K562 (cell line): ENCODE results near the gene SERPING1. TPM values are rescaled to one million over a fixed set of nuclear protein-coding genes. Genes with fewer than 3 reads are reported as not detected.

ENCODE experiments used
- ATAC-seq: fragments of 200-7000 bp; cut with Tn5 transposase; 3 replicates; pipeline ENCODE4 v1.9.1; 2020; ENCODE audit warnings: moderate library complexity
- BruUV-seq: library from RNA; stranded (reverse); fragments of 400-500 nt; replicated peaks from 2 replicates; lab custom pipeline; 2021; lab: Mats Ljungman, UMichigan
- CTCF ChIA-PET: fragments of 300-600 bp; formaldehyde crosslinking; extraction: SDS; loops from one replicate; lab custom pipeline; 2021; ENCODE audit warnings: low intra/inter-chr PET ratio; lab: Yijun Ruan, JAX
- POLR2A ChIA-PET: fragments of 300-600, 350-650 bp; sonication (Branson Sonifier 250); formaldehyde crosslinking; extraction: SDS; loops from one replicate; lab custom pipeline; 2021; ENCODE audit warnings: antibody characterized with exemption, inconsistent platforms; lab: Yijun Ruan, JAX
- DNase-seq, 4 experiments: peaks; one replicate each; pipeline versions ENCODE4 v3.0.0 to v3.0.0-alpha.2; 2011 to 2018; ENCODE audit warnings: low spot score in 3 of 4, mixed read lengths in 3 of 4; ENCODE audit errors: extremely low read depth in 1 of 4
- FAIRE-seq: peaks from 2 replicates; lab custom pipeline; 2011; peaks lifted over from hg19 to GRCh38; lab: Jason Lieb, UNC
- H2AFZ ChIP-seq: 2 replicates; pipeline ENCODE4 v1.6.0; 2011; ENCODE audit warnings: low read depth, low read length, control low read depth, inconsistent platforms
- H3K27ac ChIP-seq: fragments of 200-600 bp; 3 replicates; pipeline ENCODE4 v1.8.0; 2011; ENCODE audit warnings: low read depth, mild to moderate bottlenecking, control low read depth, inconsistent platforms, low read length, moderate library complexity, mixed read lengths; ENCODE audit errors: extremely low read depth
- H3K27me3 ChIP-seq, 2 experiments: fragments of 300-600 bp in 1 of 2; 2 replicates in 1 of 2; 3 replicates in 1 of 2; pipeline versions ENCODE4 v1.6.0 to v1.8.0; 2011; ENCODE audit warnings: inconsistent platforms in 2 of 2, low read length in 2 of 2, mild to moderate bottlenecking in 1 of 2, mixed read lengths in 1 of 2, moderate library complexity in 1 of 2; ENCODE audit not compliant: control insufficient read depth in 2 of 2, insufficient read depth in 2 of 2
- H3K36me3 ChIP-seq: fragments of 300-600 bp; 3 replicates; pipeline ENCODE4 v1.8.0; 2011; ENCODE audit warnings: mild to moderate bottlenecking, low read length, inconsistent platforms; ENCODE audit not compliant: control insufficient read depth, insufficient read depth
- H3K4me1 ChIP-seq, 2 experiments: fragments of 200-600 bp in 1 of 2; replicated peaks in 1 of 2; 2 replicates in 1 of 2; 3 replicates in 1 of 2; pipeline versions ENCODE4 v1.5.1 to v1.8.0; 2011; ENCODE audit warnings: inconsistent platforms in 2 of 2, low read length in 2 of 2, mild to moderate bottlenecking in 1 of 2, mixed read lengths in 1 of 2, moderate library complexity in 1 of 2; ENCODE audit not compliant: control insufficient read depth in 2 of 2, insufficient read depth in 2 of 2
- H3K4me2 ChIP-seq: 2 replicates; pipeline ENCODE4 v1.6.1; 2011; ENCODE audit warnings: low read length, control low read depth, inconsistent platforms, mixed read lengths; ENCODE audit not compliant: insufficient read depth
- H3K4me3 ChIP-seq: fragments of 200-600 bp; sonication (generic), shearing (Covaris generic); 2 replicates; pipeline ENCODE4 v1.5.1; 2016; ENCODE audit warnings: control low read depth, inconsistent platforms
- H3K79me2 ChIP-seq: fragments of 200-600 bp; 3 replicates; pipeline ENCODE4 v1.8.0; 2011; ENCODE audit warnings: low read length, inconsistent platforms; ENCODE audit not compliant: control insufficient read depth, insufficient read depth
- H3K9ac ChIP-seq, 2 experiments: 2 replicates each; pipeline versions ENCODE4 v1.6.0 to v1.6.1; 2011; ENCODE audit warnings: low read depth in 2 of 2, low read length in 2 of 2, control low read depth in 1 of 2, inconsistent platforms in 1 of 2, mild to moderate bottlenecking in 1 of 2, mixed read lengths in 1 of 2; ENCODE audit not compliant: insufficient read depth in 1 of 2
- H3K9me1 ChIP-seq: one replicate; pipeline ENCODE4 v1.6.0; 2011; ENCODE audit warnings: inconsistent platforms, mild to moderate bottlenecking, low read length, moderate library complexity; ENCODE audit not compliant: control insufficient read depth, insufficient read depth
- H3K9me3 ChIP-seq: replicated peaks from 2 replicates; pipeline ENCODE4 v1.5.1; 2011; ENCODE audit warnings: low read depth, low read length, inconsistent platforms; ENCODE audit not compliant: control insufficient read depth, insufficient read depth
- H4K20me1 ChIP-seq: replicated peaks from 2 replicates; pipeline ENCODE4 v1.6.1; 2011; ENCODE audit warnings: low read length, inconsistent platforms, mixed read lengths; ENCODE audit not compliant: control insufficient read depth, insufficient read depth
- CTCF ChIP-seq, 3 experiments: IDR thresholded peaks in 2 of 3; conservative IDR thresholded peaks in 1 of 3; 2 replicates each; pipeline ENCODE4 v1.5.1; 2011 to 2012; ENCODE audit warnings: low read length in 3 of 3, mild to moderate bottlenecking in 3 of 3, control low read depth in 2 of 3, improper control_type of control experiment in 1 of 3, inconsistent platforms in 1 of 3, low read depth in 1 of 3, mixed read lengths in 1 of 3, moderate library complexity in 1 of 3; ENCODE audit not compliant: insufficient read depth in 2 of 3
- CTCFL ChIP-seq: IDR thresholded peaks from 2 replicates; pipeline ENCODE4 v1.6.1; 2011; ENCODE audit warnings: borderline replicate concordance, low read depth, mild to moderate bottlenecking, moderate library complexity, low read length; ENCODE audit not compliant: insufficient read depth, poor library complexity, severe bottlenecking
- FOXO4 ChIP-seq: fragments of 450-650 bp; formaldehyde crosslinking; IDR thresholded peaks from 2 replicates; pipeline ENCODE4 v1.4.0; 2020; ENCODE audit warnings: mild to moderate bottlenecking, moderate library complexity
- TFAP4 ChIP-seq: sonication (generic); formaldehyde crosslinking; IDR thresholded peaks from 2 replicates; pipeline ENCODE4 v1.8.0; 2022; ENCODE audit warnings: missing genetic modification reagents, mild to moderate bottlenecking, moderate library complexity, borderline replicate concordance
- ZNF445 ChIP-seq: fragments of 250-450 bp; sonication (Bioruptor Pico); IDR thresholded peaks from 2 replicates; pipeline ENCODE4 v1.4.0; 2020; ENCODE audit warnings: low read depth, mild to moderate bottlenecking, moderate library complexity
- WGBS: fragments of 100-300 bp; shearing (Covaris generic); methylation state at CpG from one replicate; pipeline ENCODE4 v1.1.6; 2016; ENCODE audit warnings: low coverage, mixed read lengths; ENCODE audit not compliant: insufficient coverage; ENCODE audit errors: missing lambda C conversion rate; 5-methylcytosine and 5-hydroxymethylcytosine counted together
- in situ Hi-C: fragments of 300-500 bp; cut with MboI; formaldehyde crosslinking; loops from 4 replicates; pipeline ENCODE4 v1.15.0; 2018; ENCODE audit warnings: inconsistent platforms, mixed read lengths
- intact Hi-C: fragments of 100-400 bp; cut with micrococcal nuclease; formaldehyde crosslinking; loops from 2 replicates; pipeline ENCODE4 v1.14.2; 2022
- polyA plus RNA-seq, 8 experiments: library from polyadenylated mRNA; depleted of rRNA in 4 of 8; stranded (reverse) in 5 of 8; unstranded in 3 of 8; fragments of >200 nt; fragmentation: Nextera tagmentation in 2 of 8; fragmentation: Illumina TruSeq in 1 of 8; extraction: Ambion mirVana in 2 of 8; extraction: Trizol in 1 of 8; gene quantifications; 2 replicates each; pipeline versions ENCODE4 v1.2.1 to v1.2.3, GENCODE V29; 2011 to 2014; ENCODE audit warnings: inconsistent platforms in 1 of 8, missing spikeins in 1 of 8
- total RNA-seq, 7 experiments: library from RNA; depleted of rRNA in 6 of 7; stranded (reverse); fragments of >200 nt in 6 of 7; fragmentation: Illumina TruSeq in 2 of 7; extraction: Trizol in 2 of 7; gene quantifications; 2 replicates each; pipeline versions ENCODE4 v1.2.1 to v1.2.3, GENCODE V29; 2011 to 2021; ENCODE audit warnings: low replicate concordance in 1 of 7

SERPING1 gene
- total and polyA plus RNA-seq, 9 of the 15 experiments (the other 6 are each of a cell fraction or from before 2014, with no cell fraction given): 0.10 to 1.00 (median 0.21) TPM; not detected in 2

- no peak for DNase-seq
- ChIA-PET POLR2A (interaction anchor here (0.7 to 0.9 kb wide), 3 partner anchors 9 to 153 kb away, joined by 3 to 4 read pairs (median 3); partner anchors contain the start of gene SERPING1), CTCF (interaction anchor here (0.6 to 2.8 kb wide), 2 partner anchors 70 to 291 kb away, joined by 5 to 37 read pairs; partner anchors contain the start of gene UBE2L6)
- no peak for ATAC-seq
- in situ Hi-C loops: loop anchor here (5.0 to 10.0 kb wide), 3 partner anchors 72 to 297 kb away; partner anchors contain the start of gene UBE2L6
- no peak overlapping the region for H3K4me3 ChIP-seq
- no peaks in the 10 kb centered on the region for H3K79me2 ChIP-seq
- H2AFZ ChIP-seq: peak overlapping the region; percentile 62
- no peaks in the 10 kb centered on the region for H3K9me3 ChIP-seq
- no peaks in the 10 kb centered on the region for H3K36me3 ChIP-seq
- H3K9ac ChIP-seq: peak overlapping the region in 1 of 2 experiments; percentile 67; a peak in 2 of 4 replicates
- H4K20me1 ChIP-seq: no peaks in the 10 kb centered on the region
- TF ChIP-seq CTCFL: peak; percentile 32
- no peak for TF ChIP-seq ZNF445 (CRISPR knock-in tag)
- TF ChIP-seq FOXO4: no peak
- TF ChIP-seq TFAP4: peak; percentile 49; the same call in 1 of the 2 replicates
- TF ChIP-seq CTCF (IDR thresholded peaks at IDR 0.05 in 2 of 3, conservative IDR thresholded peaks at IDR 0.05 in 1 of 3; ENCODE audit: insufficient read depth in 2 of 3, low read depth in 1 of 3, low read length in 3 of 3): 0 out of 6 replicates have a peak, but pooled peaks of 2 of the 3 experiments have one; percentile 15
- TF ChIP-seq, all 486 proteins: peak for 3
- Histone ChIP-seq H3K4me2 (no peak overlapping the region), H3K9me1 (no peaks in the 10 kb centered on the region), H3K27ac (no peak overlapping the region), H3K27me3 (peaks cover 0 to 4% of the 10 kb centered on the region in 2 experiments; a peak in 2 of 5 replicates), H3K4me1 (peaks cover 10 to 17% of the 10 kb centered on the region in 2 experiments; a peak in 4 of 5 replicates)
- intact Hi-C loops: no loop called here
- FAIRE-seq: no peak
- BruUV-seq: no TSS peak
- 33% methylated on average over 12 of the region's 15 CpGs for WGBS
Measured at GRCh38 chr11:57639321-57640067, 42.0 kb downstream of the SERPING1 start.
